ENCODE results near the gene KIF24. TPM values are rescaled to one million over a fixed set of nuclear protein-coding genes. Genes with fewer than 3 reads are reported as not detected.

KIF24 gene
- 2.2 and 2.5 TPM in 2 replicates for total RNA-seq

DNA sequence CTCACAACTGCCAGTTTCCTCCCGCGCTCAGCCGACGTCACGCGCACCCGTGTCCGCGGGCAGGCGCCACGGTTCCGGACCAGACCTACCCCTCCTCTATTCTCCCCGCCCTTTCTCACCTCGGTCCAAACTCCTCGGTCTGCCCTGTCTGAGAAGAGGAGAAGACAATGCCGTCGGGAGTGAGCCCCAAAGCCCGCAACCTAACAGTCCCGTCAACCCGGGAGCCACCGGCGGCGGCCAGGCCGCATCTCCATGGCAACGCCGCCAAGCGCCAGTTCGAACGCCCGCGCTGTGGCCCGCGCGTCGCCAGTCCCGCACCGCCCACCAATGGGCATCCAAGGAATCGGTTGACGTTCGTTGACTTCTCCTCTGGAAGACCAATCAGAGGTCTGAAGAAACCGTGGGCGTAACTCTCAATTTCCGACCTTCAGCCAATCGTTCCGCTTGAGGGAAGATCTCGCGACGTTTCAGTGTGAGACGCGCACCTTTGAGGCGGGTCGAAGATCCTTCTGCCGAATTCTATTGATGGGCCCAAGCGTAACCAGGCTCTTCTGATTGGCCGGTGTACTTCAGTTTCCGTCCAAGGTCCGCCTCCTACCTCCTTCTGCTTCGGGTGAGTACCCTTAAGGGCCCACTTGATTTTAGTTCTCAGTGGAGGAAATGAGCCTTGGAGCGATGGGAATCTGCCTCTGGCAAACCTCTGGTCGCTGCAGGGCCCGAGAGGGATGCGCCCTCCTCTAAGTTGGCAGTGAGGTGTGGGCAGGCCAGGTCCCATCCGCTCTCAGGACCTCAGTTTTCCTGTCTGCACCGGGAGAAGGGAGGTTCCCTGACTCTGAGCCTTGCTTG lies at the start of gene KIF24, which contains the start of gene NUDT2:
Gene KIF24 (minus strand): TSS at position 282 of the 846 bp plus-strand sequence. CDS start 17,922 bp downstream, outside the sequence.
Gene NUDT2 (plus strand): TSS at position 583 of the 846 bp plus-strand sequence. CDS start 9,471 bp downstream, outside the sequence.

GRCh38 chr9:34376596-34377403 lies 47.7 kb upstream of the KIF24 start, which contains the start of gene MYORG:
Gene MYORG, minus strand, starts transcription at chr9:34376898. Its CDS starts 3,955 bp downstream, at chr9:34372943.

Other genes starting within 250 kb of the KIF24 start
- 23.6 and 31.5 TPM in 2 replicates for gene DCAF12, start 202.6 kb downstream of the KIF24 start, total RNA-seq
- 29.6 and 45.4 TPM in 2 replicates for gene UBAP1, start 150.2 kb downstream of the KIF24 start, total RNA-seq
- gene NUDT2, start 301 bp upstream of the KIF24 start, total RNA-seq, result 52.5 and 53.3 TPM in 2 replicates
- gene MYORG, start 47.6 kb upstream of the KIF24 start, total RNA-seq, result 11.9 and 17.6 TPM in 2 replicates
- 9.7 and 12.8 TPM in 2 replicates for gene FAM219A, start 129.3 kb upstream of the KIF24 start, total RNA-seq
- not detected in 2 replicates for gene DNAI1, start 129.5 kb upstream of the KIF24 start, total RNA-seq
- gene ENHO, start 193.7 kb upstream of the KIF24 start, total RNA-seq, result not detected in 2 replicates

Measured in airway epithelial cell (primary cell).